Forelimb muscle (tissue), 1 donor: ENCODE data around the gene GRIFIN. TPM values are rescaled to one million over a fixed set of nuclear protein-coding genes. Genes with fewer than 3 reads are reported as not detected.

ENCODE experiments used
- DNase-seq: peaks from one replicate; pipeline ENCODE4 v3.0.0-alpha.2; 2013; ENCODE audit warnings: low read depth
- polyA plus RNA-seq: library from polyadenylated mRNA; unstranded; fragments of 120-200 nt; gene quantifications from one replicate; pipeline ENCODE4 v1.2.1, GENCODE V29; 2013; ENCODE audit not compliant: insufficient read length

GRIFIN gene
- polyA plus RNA-seq, 1 donor = not detected

DNA sequence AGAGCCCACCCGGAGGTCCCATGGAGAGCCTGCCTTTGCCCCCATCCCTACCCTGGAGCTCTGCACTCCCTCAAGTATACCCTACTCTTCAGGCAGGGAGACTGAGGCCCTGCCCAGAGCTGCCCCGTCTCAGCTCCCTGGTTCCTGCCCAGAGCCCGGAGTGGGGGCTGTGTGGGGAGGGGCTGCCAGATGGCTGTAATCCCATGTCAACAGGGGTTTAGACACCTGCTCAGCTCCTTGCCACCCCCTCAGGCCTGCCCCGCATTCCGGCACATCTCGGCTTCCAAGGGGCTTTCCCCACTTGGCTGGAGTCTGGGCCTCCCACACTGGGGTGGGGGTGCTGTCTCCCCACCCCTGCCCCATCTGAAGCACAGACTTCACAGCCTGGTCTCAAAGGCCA lies 22.5 kb upstream of the GRIFIN start:
- no peak for DNase-seq

DNA sequence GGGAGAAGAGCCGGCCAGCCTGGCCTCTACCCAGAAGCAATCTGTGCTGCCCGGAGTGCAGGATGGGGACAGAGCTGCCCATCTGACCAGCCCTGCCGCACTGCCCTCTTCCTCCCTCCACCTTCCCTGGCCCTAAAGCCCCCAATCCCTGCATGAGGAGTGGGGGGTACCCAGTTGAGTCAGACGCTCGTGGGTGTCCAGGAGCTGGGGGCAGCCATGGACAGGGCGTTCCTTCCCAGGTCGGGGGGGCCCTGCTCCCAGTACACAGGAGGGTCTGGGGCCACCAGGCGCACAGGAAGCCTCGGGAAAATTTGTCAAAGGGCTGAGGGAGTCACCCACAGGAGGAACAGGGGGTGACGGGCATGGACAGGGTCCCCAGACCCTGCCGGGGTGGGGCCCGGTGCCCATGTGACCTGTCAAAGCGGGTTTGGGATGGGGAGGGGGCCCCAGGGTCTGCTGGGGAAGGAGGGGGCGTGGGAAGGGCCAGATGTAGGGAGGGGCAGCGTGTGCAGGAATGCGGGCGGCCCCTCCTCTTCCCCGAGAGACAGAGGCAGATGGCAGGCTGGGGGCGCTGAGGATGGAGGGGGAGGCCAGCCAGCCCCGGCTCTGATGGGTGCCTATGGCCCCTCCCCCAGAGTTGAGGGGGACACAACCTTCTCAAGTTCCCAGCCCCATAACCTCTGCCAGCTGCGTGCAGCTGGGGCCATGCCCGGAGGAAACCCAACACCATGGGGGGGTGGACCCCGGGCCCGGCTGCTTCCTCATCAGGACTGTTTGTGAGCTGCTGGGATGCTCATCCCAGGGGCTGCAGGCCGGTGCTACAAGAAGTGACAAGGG lies 21.5 kb upstream of the GRIFIN start:
- no peak for DNase-seq

DNA sequence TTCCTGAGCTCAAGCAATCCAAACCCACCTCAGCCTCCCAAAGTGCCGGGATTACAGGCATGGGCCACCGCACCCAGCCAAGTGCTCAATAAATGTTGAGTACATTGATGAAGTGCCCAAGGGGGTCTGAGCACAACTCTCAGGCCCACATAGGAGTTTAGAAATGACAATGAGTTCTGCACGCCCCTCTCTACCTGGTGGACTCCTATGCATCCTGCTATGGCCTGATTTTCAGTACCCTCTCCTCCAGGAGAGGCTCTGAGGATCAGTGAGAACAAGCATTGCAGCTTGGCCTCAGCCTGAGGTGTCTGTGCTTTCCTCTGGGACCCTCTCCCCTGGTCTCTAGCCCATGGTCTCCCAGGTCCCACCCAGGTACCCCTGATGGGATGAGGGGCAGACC lies 20.9 kb upstream of the GRIFIN start:
- DNase-seq = no peak

DNA sequence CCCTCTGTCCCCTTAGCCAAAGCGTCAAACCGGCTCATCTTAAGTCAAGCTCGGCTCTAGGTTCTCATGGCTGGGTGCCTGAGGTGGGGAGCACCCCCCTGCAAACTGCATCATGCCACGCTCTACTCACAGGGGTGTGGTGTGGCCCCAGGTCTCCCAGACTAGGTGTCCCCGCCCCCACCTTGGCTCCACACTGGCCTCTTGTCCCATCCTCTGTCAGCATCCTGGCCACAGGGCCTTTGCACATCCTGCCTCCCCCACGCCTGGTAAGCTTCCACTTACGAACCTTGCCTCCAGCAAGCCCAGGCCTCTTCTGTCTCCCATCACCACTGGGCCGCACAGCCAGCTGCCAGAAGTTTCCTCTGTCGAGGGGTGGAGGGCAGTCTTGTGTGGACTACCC lies 20.2 kb upstream of the GRIFIN start:
- no peak for DNase-seq

DNA sequence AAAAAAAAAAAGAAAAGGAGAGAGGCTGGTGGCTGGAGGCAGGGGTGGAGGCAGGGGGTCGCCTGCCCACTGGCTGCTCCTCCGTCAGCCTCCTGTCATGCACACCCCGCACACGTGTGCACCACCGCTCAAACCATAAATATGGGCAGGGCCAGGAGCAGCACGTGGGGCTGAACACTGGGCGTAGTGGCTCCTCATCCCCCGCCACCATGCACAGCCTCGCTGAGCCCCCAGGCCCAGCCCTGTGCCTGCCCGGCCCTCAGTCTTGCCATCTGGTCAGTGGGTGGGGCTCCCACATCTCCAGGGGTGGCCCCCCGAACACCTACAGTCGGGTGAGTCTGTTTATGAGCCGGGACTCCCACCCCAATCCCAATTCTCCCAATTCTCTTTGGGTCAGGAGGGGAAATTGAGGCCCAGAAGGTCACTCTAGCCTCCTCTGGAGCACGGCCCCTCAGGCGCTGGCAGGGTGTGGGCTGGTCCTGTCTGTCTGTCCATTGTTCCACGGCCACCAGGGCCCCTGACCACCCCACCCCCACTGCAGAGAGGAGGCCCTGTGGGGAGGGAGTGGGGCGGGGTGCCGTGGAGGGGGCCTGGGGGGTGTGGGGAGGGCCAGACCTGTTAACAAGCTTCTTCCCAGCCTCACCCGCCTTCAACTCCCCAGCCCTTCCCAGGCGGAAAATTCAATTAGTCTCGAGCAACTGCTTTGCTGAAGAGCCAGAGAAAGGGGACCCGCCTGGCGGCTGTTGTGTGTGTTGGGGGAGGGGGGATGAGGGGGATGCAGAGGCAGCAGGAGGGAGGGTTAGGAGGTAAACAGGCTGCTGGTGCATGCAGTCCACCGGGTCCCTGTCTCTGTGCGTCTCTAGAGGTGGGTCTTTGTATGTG lies 19.5 kb upstream of the GRIFIN start:
- DNase-seq = no peak

DNA sequence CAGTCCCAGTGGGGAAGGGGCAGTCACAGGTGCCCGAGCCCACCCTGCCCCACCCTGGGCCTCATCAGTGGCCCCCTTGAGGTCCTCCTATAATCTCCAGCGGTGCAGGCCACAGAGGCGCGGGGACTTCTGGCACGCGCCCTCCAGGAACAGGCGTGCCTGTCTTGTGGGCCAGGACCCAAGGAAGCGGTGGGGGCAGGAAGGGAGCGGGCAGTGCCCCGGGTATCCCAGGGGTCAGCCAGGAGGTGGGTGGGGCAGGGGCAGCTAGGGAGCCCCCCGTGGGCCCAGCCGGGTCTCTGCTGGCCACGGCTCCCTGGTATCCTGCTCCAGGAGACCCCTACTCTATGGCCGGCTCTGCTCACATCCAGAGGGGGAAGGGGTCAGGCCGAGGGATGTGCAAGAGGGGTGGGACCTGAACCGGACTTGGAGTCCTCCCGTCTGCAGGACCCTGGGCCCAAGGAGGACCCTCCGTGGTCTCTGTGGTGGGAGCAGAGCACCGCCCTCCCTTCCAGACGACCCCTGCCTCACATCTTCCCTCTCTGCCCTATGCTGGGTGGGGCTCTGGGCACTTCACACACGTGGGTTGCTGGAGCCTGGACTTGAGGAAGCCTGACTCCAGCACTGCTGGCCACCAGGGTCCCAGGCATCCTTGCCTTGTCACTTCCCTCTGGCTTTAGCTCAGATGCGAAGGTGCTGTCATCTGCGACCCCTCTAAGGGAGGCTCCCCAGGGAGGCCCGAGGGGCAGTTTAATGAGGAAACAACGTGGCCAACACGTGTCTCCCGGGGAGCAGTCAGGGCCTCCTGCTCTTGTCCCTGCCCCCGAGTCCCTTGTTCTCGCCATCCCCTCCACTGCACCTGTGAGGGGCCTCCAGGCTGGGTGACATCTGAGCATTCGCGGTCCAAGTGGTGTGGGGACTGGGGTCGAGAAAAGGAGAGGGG lies 18.3 kb upstream of the GRIFIN start:
- DNase-seq = no peak

DNA sequence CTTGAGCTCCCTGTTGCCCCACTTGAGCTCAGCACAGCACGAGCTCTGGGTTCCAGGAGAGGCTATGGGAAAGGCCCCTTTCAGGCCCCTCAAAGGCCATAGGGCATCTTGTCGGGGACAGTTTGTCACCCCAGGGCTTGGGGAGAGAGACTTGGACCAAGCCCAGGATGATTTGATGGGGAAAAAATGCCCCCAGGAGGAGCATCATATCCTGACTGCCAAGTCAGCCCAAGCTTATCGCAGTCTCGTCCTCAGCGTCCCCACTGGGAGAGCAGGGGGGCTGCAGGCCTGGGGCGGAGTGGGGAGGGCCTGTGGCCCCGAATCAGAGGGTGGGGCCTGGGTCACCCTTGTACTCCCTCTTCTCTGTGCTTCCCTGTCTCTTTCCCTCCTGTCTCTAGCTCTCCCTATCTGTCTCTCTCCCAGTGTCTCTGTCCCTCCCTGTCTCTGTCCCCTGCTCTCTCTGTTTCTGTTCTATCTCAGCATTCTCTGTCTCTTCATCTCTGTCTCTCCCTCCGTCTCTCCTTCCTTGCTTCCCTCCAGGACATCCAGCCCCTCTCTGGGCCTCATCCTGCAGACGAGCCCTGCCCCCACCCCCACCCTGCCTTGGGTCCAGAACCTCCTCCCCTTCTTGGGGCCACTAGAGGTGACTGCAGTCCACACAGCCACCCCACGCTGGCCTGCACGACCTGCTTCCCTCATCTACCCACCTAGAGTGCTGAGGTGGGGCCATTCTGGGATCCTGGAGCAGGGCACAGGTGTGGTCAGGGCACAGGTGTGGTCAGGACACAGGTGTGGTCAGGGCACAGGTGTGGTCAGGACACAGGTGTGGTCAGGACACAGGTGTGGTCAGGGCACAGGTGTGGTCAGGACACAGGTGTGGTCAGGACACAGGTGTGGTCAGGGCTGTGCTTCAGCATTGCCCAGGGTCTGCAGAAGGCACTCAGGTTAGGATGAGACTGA lies 17.3 kb upstream of the GRIFIN start:
- DNase-seq = no peak

DNA sequence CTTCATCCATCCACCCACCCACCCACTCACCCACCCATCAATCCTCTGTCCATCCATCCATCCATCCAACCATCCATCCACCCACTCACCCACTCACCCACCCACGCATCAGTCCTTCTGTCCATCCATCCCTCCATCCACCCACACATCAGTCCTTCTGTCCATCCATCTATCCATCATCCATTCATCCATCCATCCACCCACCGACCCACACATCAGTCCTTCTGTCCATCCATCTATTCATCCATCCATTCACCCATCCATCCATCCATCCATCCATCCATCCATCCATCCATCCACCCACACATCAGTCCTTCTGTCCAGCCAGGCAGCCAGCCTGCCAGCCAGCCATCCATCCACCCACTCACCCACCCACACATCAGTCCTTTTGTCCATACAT lies 15.8 kb upstream of the GRIFIN start:
- DNase-seq = no peak

DNA sequence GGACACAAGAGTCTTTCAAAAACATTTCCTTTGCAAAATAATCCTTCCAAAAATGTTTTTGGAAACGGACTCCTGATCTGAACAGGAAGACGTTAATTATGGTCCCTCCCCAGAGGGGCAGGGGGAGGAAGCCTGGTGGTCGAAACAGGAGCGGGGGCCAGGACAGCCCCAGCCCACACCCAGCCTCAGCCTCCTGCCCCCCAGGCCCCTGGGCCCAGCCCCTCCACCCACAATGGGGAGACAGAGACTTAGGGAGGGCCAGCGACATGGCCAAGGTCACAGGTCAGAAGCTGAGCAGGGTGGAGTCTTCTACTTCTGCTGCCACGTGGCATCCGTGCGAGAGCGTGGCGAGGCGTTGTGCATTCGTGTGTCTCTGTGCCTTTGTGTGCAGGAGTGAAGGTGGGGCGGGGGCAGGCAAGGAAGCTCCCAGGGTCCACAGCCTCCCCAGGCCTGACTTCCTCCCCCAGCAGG lies 14.0 kb upstream of the GRIFIN start:
- DNase-seq = no peak

DNA sequence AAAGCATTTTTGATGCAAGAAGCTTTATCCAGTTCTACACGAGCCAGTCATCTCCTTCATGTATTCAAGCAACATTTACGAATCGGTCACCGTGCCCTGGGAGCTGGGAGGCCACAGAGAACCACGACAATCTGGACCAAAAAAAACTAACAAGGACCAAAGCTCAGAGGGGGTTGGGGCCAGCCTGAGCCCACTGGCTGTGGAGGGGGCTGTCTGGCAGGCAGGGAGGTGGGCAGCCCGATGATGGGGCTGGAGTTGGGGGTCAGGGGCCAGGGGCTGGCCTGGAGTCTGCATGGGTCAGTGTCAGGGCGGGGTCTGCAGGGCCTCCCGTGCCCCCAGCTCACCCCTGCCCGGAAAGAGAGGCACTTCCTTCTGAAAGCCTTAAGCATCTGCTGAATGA lies 12.5 kb upstream of the GRIFIN start:
- no peak for DNase-seq

DNA sequence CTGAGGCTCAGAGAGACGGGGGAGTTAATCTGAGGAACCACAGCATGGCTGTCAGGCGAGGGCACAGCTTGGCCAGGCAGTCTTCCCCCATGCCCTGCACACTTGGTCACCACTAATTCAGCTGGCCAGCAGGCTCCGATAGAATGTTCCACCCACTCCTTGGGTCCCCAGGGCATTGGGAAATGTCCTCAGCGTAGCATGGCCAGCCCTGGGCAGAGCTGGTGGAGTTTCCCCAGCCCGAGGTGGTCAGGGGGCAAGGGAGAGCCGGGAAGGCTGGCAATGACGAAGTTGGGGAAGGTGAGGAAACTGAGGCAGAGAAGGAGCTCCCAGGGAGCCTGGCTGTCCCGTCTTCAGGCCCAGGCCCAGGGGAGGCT lies 12.1 kb upstream of the GRIFIN start:
- no peak for DNase-seq

DNA sequence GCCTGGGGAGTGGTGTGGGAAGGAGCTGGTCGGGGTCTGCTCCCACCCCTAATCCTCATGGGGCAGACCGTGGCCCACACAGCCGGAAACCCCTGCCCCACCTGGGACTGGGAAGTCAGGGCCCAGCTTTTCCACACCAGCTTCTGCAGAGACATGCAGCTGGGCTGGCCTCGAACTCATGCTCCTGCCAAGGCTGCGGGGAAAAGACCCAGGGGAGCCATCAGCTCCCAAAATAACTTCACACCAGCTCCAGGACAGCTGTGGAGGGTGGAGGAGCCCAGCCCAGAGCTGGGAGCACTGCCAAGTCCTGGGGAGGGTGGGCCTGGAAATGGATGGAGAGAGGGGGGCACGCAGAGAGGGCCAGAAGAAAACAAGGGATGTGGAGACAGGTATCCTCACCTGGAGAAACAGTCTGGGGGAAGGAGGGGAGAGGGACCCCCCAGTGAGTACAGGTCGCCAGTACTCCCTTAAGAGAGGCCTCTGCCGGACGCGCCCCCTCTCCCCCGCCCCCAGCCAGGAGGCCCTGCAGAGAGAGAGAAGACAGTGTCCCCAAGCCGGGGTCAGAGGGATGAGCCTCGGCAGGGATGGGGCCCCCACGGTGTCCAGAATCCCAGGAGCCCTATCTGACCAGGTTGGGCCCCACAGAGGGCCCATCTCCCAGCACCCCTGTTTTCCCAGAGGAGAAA lies 11.5 kb upstream of the GRIFIN start:
- DNase-seq = peak; percentile 78

DNA sequence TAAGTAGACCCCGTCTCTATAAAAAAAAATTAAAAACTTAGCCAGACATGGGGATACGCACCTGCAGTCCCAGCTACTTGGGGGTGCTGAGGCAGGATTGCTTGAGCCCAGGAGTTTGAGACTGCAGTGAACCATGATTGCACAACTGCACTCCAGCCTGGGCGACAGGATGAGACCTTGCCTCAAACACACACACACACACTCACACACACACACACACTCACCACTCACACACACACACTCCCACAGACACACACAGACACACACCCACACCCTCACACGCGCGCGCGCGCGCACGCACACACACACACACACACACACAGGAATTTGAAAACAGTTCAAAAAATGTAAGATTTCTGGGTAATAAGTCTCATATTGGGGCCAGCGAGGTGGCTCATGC lies 8.7 kb upstream of the GRIFIN start:
- no peak for DNase-seq

DNA sequence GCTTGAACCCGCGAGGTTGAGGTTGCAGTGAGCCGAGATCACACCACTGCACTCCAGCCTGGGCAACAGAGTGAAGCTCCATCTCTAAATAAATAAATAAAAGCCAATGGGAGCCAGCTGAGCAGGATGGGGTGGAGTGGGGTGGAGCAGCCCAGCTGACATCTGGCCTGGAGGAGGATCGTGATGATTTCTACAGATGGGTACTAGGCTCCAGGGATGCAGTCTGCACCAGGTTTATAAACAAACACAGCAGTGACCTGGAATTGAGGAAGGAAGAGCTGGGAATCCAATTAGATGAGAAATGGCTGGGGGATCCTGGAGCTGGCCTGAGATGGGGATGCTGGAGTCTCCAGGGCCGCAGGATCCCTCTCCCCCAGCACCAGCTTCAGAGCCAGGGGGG lies 7.3 kb upstream of the GRIFIN start:
- peak; percentile 44 for DNase-seq

DNA sequence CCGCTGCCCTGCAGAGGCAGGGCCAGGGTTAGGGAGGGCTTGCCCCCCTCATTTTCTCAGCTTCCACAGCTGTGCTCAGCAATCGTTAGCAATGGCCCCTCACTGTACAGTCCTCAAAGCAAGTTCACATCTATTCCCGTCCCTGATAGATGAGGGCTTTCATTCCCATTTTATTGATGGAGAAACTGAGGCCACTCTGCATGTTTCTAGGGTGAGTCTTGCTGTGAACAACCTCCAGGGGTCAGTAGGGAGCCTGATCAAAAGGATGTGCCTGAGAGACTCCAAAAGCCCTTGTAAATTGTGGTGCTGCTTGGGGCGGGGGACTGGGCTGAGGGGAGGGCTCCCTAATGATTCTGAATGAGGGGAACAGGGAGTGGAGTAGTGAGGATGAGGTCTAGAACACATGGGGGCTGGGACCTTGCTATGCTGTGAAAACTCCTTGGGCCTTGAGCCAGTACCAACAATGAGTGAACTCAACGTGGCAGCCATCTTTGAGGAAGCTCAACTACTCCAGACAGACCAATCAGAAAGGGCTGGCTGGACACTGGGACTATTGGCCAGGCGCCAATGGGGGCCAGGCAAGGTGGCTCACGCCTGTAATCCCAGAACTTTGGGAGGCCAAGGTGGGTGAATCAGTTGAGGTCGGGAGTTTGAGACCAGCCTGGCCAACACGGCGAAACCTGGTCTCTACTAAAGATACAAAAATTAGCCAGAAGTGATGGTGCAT lies 6.7 kb upstream of the GRIFIN start:
- DNase-seq = no peak

DNA sequence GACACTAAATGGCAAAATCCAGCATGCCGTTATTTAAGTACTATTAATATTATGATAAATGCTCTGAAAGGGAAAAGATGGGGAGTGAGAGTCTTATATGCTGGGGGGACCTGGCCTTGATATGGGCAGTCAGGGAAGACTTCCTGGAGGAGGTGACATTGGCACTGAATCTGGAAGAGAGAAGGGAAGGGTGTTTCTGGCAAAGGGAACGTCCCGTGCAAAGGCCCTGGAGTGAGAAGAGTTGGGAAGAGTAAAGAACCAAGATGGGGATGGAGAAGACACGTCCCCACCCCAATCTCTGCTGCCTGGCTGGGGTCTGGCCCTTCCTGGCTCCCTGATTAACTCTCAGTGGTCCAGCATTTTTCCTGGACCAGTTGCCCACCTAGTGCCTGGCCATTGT lies 5.0 kb upstream of the GRIFIN start:
- no peak for DNase-seq

DNA sequence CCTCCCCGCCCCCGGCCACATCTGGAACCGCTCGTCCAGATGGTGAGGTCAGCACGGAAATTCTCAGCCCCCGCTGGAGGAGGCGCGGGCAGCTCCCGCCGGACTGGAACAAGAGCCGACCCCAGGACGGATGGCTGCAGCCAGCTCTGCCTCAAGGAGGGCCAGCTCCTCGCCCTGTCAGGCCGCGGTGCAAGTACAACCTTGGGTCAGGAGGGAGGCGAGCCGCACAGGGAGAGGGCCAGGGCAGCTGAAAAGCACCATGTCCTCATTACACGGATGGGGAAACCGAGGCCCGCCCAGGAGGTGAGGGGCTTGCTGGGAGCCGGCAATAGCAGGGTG lies 3.8 kb upstream of the GRIFIN start:
- no peak for DNase-seq

DNA sequence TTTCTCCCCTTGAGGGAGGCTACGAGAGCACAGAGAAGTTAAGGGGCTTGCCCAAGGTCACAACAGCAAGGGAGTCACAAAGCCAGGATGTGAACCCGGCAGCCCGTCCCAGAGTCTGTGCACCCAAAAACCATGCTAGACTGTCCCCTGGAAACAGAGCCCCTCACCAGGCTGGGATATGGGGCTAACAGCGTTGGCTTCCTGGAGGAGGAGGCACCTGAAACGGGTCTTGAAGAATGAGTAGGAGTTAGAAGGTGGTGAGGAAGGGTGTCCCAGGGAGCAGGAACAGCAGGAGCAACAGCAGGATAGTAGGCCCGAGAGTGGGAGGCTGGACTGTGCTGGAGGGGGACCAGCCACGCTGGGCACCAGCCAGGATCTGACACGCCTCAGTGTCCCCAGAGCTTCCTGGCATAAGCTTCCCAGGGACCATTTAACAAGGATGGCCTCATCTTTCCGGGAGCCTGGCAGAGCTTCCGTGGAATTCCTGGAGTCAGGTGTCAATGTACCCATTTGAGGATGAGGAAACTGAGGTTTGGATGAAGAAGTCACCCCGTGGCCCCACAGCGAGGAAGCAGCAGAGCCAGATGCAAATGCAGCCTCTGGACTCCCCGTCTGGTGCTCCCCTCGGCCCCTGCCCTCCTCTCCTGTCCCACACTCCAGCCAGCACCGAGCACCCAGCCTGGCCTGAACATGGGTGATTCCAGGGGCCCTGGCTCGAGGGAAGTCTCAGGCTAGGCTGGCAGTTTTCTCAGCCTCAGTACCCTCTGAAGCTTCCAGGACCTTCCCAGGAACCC lies 3.3 kb upstream of the GRIFIN start:
- DNase-seq = no peak

DNA sequence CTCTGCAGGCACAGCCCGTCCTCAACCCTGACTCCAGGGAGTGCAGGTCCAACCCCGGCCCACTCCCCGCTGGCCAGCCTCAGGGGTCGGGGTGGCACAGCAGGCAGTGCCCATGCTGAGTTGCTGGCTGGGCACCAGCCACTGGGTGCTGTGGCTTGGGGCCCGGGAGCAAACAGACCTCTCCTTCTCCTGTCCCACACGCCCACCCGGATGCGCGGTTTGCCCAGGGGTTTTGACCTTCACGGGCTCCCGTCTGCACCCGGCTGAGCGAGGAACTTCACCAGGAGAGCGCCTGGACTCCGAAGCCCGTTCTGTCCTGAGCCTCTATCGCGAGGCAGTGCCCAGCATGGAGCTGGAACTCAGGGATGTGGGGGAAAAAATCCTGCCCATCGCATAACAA lies 2.6 kb upstream of the GRIFIN start:
- DNase-seq = no peak
